ENCODE results near the gene CCND2. TPM values are rescaled to one million over a fixed set of nuclear protein-coding genes. Genes with fewer than 3 reads are reported as not detected.

The CCND2 gene
- total and polyA plus RNA-seq, 7 experiments from 2014 or later = 57.3 to 659 (median 97.4) TPM

- Histone ChIP-seq H3K27me3 (ENCODE audit: control insufficient read depth in 2 of 2, insufficient read depth in 2 of 2, low read length in 2 of 2) (no peaks in the 10 kb centered on the region), H3K4me3 (ENCODE audit: low read length) (peak overlapping the region; percentile 85), H3K27ac (ENCODE audit: low read depth, low read length) (peak overlapping the region; percentile 97), H3K9me3 (ENCODE audit: control insufficient read depth in 2 of 3, low read length in 3 of 3) (no peaks in the 10 kb centered on the region), H3K4me1 (ENCODE audit: control insufficient read depth in 2 of 2, insufficient read depth in 2 of 2, low read length in 2 of 2) (peaks cover 23 to 34% of the 10 kb centered on the region in 2 donors), H3K36me3 (ENCODE audit: control insufficient read depth in 2 of 3, insufficient read depth in 3 of 3, low read length in 3 of 3) (peaks cover 0 to 24% (median 6%) of the 10 kb centered on the region in 3 experiments)
- ChIA-PET CTCF (interaction anchor here (0.6 to 6.0 kb wide), 7 partner anchors 154 to 500 kb away, joined by 3 to 55 read pairs (median 4); no protein-coding TSS in a partner anchor), POLR2A (interaction anchor here (0.8 to 3.3 kb wide), 24 partner anchors 9 to 519 kb away, joined by 3 to 19 read pairs (median 4); partner anchors contain the start of gene PARP11)
- H3K9me3 Mint-ChIP-seq = peaks cover 0 to 4% (median 0%) of the 10 kb centered on the region in 11 donors
- peak overlapping the region; percentile 91 to 100 (median 98) for H3K27ac Mint-ChIP-seq
- peaks cover 4 to 29% (median 6%) of the 10 kb centered on the region in 5 donors for H3K36me3 Mint-ChIP-seq
- intact Hi-C loops (cut with micrococcal nuclease) = loop anchor here (1.0 to 5.0 kb wide), 8 partner anchors 49 to 520 kb away; partner anchors contain the start of genes PARP11 (in 2 of the 2), TIGAR (in 2 of the 2) and CRACR2A (in 1 of the 2)
- H3K4me1 Mint-ChIP-seq = peaks cover 20 to 39% (median 34%) of the 10 kb centered on the region in 7 donors
- H3K27me3 Mint-ChIP-seq = peaks cover 0 to 12% (median 0%) of the 10 kb centered on the region in 5 donors
- ATAC-seq (peak; percentile 36), DNase-seq (peak in 7 of 9 donors; percentile 26 to 81 (median 44))
- peak overlapping the region; percentile 89 to 99 (median 96) for H3K4me3 Mint-ChIP-seq
These were observed 914 bp upstream of the CCND2 start for GRCh38 chr12:4272424-4273272.

- Mint-ChIP-seq H3K4me3 (peak overlapping the region; percentile 89 to 99 (median 95)), H3K27ac (peak overlapping the region; percentile 90 to 100 (median 97)), H3K36me3 (peaks cover 4 to 35% (median 8%) of the 10 kb centered on the region in 5 donors), H3K4me1 (peaks cover 20 to 41% (median 35%) of the 10 kb centered on the region in 7 donors), H3K9me3 (peaks cover 0 to 4% (median 0%) of the 10 kb centered on the region in 11 donors), H3K27me3 (peaks cover 0 to 9% (median 0%) of the 10 kb centered on the region in 5 donors)
- peak overlapping the region; percentile 97 for H3K27ac ChIP-seq (ENCODE audit: low read depth, low read length)
- no peaks in the 10 kb centered on the region for H3K27me3 ChIP-seq (ENCODE audit: control insufficient read depth in 2 of 2, insufficient read depth in 2 of 2, low read length in 2 of 2)
- ATAC-seq (no peak), DNase-seq (peak in 1 of 9 donors; percentile 37)
- ChIA-PET POLR2A (interaction anchor here (0.8 to 2.2 kb wide), 14 partner anchors 13 to 520 kb away, joined by 3 to 15 read pairs (median 4); partner anchors contain the start of gene PARP11), CTCF (interaction anchor here (0.6 to 6.0 kb wide), 4 partner anchors 271 to 501 kb away, joined by 3 to 55 read pairs (median 3); no protein-coding TSS in a partner anchor)
- no peaks in the 10 kb centered on the region for H3K9me3 ChIP-seq (ENCODE audit: control insufficient read depth in 2 of 3, low read length in 3 of 3)
- H3K4me3 ChIP-seq (ENCODE audit: low read length) = peak overlapping the region; percentile 85
- H3K4me1 ChIP-seq (ENCODE audit: control insufficient read depth in 2 of 2, insufficient read depth in 2 of 2, low read length in 2 of 2) = peaks cover 26 to 36% of the 10 kb centered on the region in 2 donors
- H3K36me3 ChIP-seq (ENCODE audit: control insufficient read depth in 2 of 3, insufficient read depth in 3 of 3, low read length in 3 of 3) = peaks cover 0 to 30% (median 12%) of the 10 kb centered on the region in 3 experiments
- intact Hi-C loops (cut with micrococcal nuclease) = loop anchor here in 1 of 2 donors (1.0 to 5.0 kb wide), 2 partner anchors 130 to 521 kb away; partner anchors contain the start of gene CRACR2A
These were observed 300 bp upstream of the CCND2 start for GRCh38 chr12:4273273-4273651.

- intact Hi-C loops (cut with micrococcal nuclease) = loop anchor here in 1 of 2 donors (5.0 kb wide), 1 partner anchor 522 kb away; the partner anchor contains the start of gene CRACR2A
- Histone ChIP-seq H3K4me3 (ENCODE audit: low read length) (peak overlapping the region; percentile 85), H3K36me3 (ENCODE audit: control insufficient read depth in 2 of 3, insufficient read depth in 3 of 3, low read length in 3 of 3) (peaks cover 8 to 42% (median 25%) of the 10 kb centered on the region in 3 experiments), H3K9me3 (ENCODE audit: control insufficient read depth in 2 of 3, low read length in 3 of 3) (no peaks in the 10 kb centered on the region), H3K27ac (ENCODE audit: low read depth, low read length) (peak overlapping the region; percentile 97), H3K27me3 (ENCODE audit: control insufficient read depth in 2 of 2, insufficient read depth in 2 of 2, low read length in 2 of 2) (no peaks in the 10 kb centered on the region), H3K4me1 (ENCODE audit: control insufficient read depth in 2 of 2, insufficient read depth in 2 of 2, low read length in 2 of 2) (peaks cover 24 to 45% of the 10 kb centered on the region in 2 donors)
- Mint-ChIP-seq H3K4me1 (peaks cover 31 to 47% (median 45%) of the 10 kb centered on the region in 7 donors), H3K4me3 (peak overlapping the region; percentile 89 to 99 (median 95)), H3K27ac (peak overlapping the region; percentile 82 to 100 (median 97)), H3K27me3 (peaks cover 0 to 2% (median 0%) of the 10 kb centered on the region in 5 donors), H3K9me3 (no peaks in the 10 kb centered on the region), H3K36me3 (peaks cover 4 to 46% (median 16%) of the 10 kb centered on the region in 5 donors)
- DNase-seq (peak in 6 of 9 donors; percentile 18 to 33 (median 32)), ATAC-seq (no peak)
- POLR2A ChIA-PET = interaction anchor here (1.0 to 3.6 kb wide), 8 partner anchors 23 to 401 kb away, joined by 3 to 44 read pairs (median 6); partner anchors contain the start of gene PARP11
- CTCF ChIA-PET = interaction anchor here (0.5 to 7.3 kb wide), 7 partner anchors 11 to 389 kb away, joined by 5 to 102 read pairs (median 55); no protein-coding TSS in a partner anchor
These were observed 944 bp downstream of the CCND2 start for GRCh38 chr12:4274396-4275015.

GRCh38 chr12:4275016-4275869 lies 1.7 kb downstream of the CCND2 start:
- Histone ChIP-seq H3K4me3 (ENCODE audit: low read length) (peak overlapping the region; percentile 85), H3K27ac (ENCODE audit: low read depth, low read length) (peak overlapping the region; percentile 97), H3K9me3 (ENCODE audit: control insufficient read depth in 2 of 3, low read length in 3 of 3) (no peaks in the 10 kb centered on the region), H3K4me1 (ENCODE audit: control insufficient read depth in 2 of 2, insufficient read depth in 2 of 2, low read length in 2 of 2) (peaks cover 24 to 49% of the 10 kb centered on the region in 2 donors), H3K27me3 (ENCODE audit: control insufficient read depth in 2 of 2, insufficient read depth in 2 of 2, low read length in 2 of 2) (no peaks in the 10 kb centered on the region), H3K36me3 (ENCODE audit: control insufficient read depth in 2 of 3, insufficient read depth in 3 of 3, low read length in 3 of 3) (peaks cover 9 to 49% (median 32%) of the 10 kb centered on the region in 3 experiments)
- Mint-ChIP-seq H3K27ac (peak overlapping the region; percentile 82 to 100 (median 97)), H3K27me3 (peaks cover 0 to 2% (median 0%) of the 10 kb centered on the region in 5 donors), H3K4me1 (peaks cover 37 to 54% (median 48%) of the 10 kb centered on the region in 7 donors), H3K36me3 (peaks cover 4 to 49% (median 16%) of the 10 kb centered on the region in 5 donors), H3K4me3 (peak overlapping the region; percentile 89 to 99 (median 95)), H3K9me3 (peaks cover 0 to 1% (median 0%) of the 10 kb centered on the region in 11 donors)
- DNase-seq = peak in 4 of 9 donors; percentile 25 to 42 (median 34)
- ATAC-seq = no peak
- CTCF ChIA-PET = interaction anchor here (0.5 to 7.3 kb wide), 18 partner anchors 12 to 969 kb away, joined by 3 to 102 read pairs (median 8); no protein-coding TSS in a partner anchor
- POLR2A ChIA-PET = interaction anchor here (0.7 to 3.6 kb wide), 9 partner anchors 7 to 402 kb away, joined by 3 to 44 read pairs (median 6); partner anchors contain the start of gene PARP11
- intact Hi-C loops (cut with micrococcal nuclease) = no loop called here

- peaks cover 0 to 2% (median 0%) of the 10 kb centered on the region in 5 donors for H3K27me3 Mint-ChIP-seq
- CTCF ChIA-PET = interaction anchor here (0.7 to 7.3 kb wide), 23 partner anchors 13 to 970 kb away, joined by 3 to 102 read pairs (median 6); no protein-coding TSS in a partner anchor
- Histone ChIP-seq H3K27ac (ENCODE audit: low read depth, low read length) (peak overlapping the region; percentile 97), H3K36me3 (ENCODE audit: control insufficient read depth in 2 of 3, insufficient read depth in 3 of 3, low read length in 3 of 3) (peaks cover 13 to 56% (median 38%) of the 10 kb centered on the region in 3 experiments), H3K4me3 (ENCODE audit: low read length) (peak overlapping the region; percentile 85), H3K4me1 (ENCODE audit: control insufficient read depth in 2 of 2, insufficient read depth in 2 of 2, low read length in 2 of 2) (peaks cover 31 to 49% of the 10 kb centered on the region in 2 donors), H3K9me3 (ENCODE audit: control insufficient read depth in 2 of 3, low read length in 3 of 3) (no peaks in the 10 kb centered on the region), H3K27me3 (ENCODE audit: control insufficient read depth in 2 of 2, insufficient read depth in 2 of 2, low read length in 2 of 2) (no peaks in the 10 kb centered on the region)
- peak overlapping the region; percentile 89 to 99 (median 95) for H3K4me3 Mint-ChIP-seq
- ATAC-seq (no peak), DNase-seq (no peak)
- peak overlapping the region; percentile 82 to 100 (median 97) for H3K27ac Mint-ChIP-seq
- peaks cover 4 to 54% (median 20%) of the 10 kb centered on the region in 5 donors for H3K36me3 Mint-ChIP-seq
- H3K9me3 Mint-ChIP-seq = peaks cover 0 to 3% (median 0%) of the 10 kb centered on the region in 11 donors
- intact Hi-C loops (cut with micrococcal nuclease) = loop anchor here (2.0 kb wide), 3 partner anchors 25 to 975 kb away; partner anchors contain the start of gene CRACR2A (in 1 of the 2)
- POLR2A ChIA-PET = interaction anchor here (0.7 to 3.6 kb wide), 18 partner anchors 8 to 523 kb away, joined by 3 to 44 read pairs (median 5); partner anchors contain the start of genes CRACR2A and PARP11
- peaks cover 41 to 60% (median 54%) of the 10 kb centered on the region in 7 donors for H3K4me1 Mint-ChIP-seq
These were observed 2.3 kb downstream of the CCND2 start for GRCh38 chr12:4275870-4276301.

Data from naive thymus-derived CD4-positive, alpha-beta T cell (primary cell).